MM.1S (cell line): ENCODE results near the gene NFATC1.

Source experiments
- DNase-seq: peaks from one replicate; pipeline ENCODE4 v3.0.0-alpha.2; 2015
- H2AFZ ChIP-seq: fragments of 300-600 bp; sonication (generic); 2 replicates; pipeline ENCODE4 v1.6.0; 2016; ENCODE audit warnings: antibody characterized with exemption, low read length
- H3F3A ChIP-seq: fragments of 300-600 bp; sonication (generic); 2 replicates; pipeline ENCODE4 v1.6.1; 2016; ENCODE audit warnings: mild to moderate bottlenecking, antibody characterized with exemption, low read length, moderate library complexity, mixed read lengths; ENCODE audit not compliant: insufficient read depth
- H3K27ac ChIP-seq: fragments of 300-600 bp; sonication (generic); 2 replicates; pipeline ENCODE4 v1.5.1; 2016; ENCODE audit warnings: mild to moderate bottlenecking, low read length
- H3K27me3 ChIP-seq: fragments of 300-600 bp; sonication (generic); replicated peaks from 2 replicates; pipeline ENCODE4 v1.6.0; 2016; ENCODE audit warnings: low read length; ENCODE audit not compliant: insufficient read depth
- H3K36me3 ChIP-seq: fragments of 300-600 bp; sonication (generic); replicated peaks from 2 replicates; pipeline ENCODE4 v1.6.1; 2016; ENCODE audit warnings: mild to moderate bottlenecking, low read length, mixed read lengths; ENCODE audit not compliant: insufficient read depth
- H3K4me1 ChIP-seq: fragments of 300-600 bp; sonication (generic); 2 replicates; pipeline ENCODE4 v1.6.1; 2016; ENCODE audit warnings: low read length, mixed read lengths
- H3K4me2 ChIP-seq: fragments of 300-600 bp; sonication (generic); 2 replicates; pipeline ENCODE4 v1.6.0; 2016; ENCODE audit warnings: low read depth, low read length
- H3K4me3 ChIP-seq: fragments of 300-600 bp; sonication (generic); 2 replicates; pipeline ENCODE4 v1.5.1; 2016; ENCODE audit warnings: low read length, mixed read lengths
- H3K79me2 ChIP-seq: fragments of 300-600 bp; sonication (generic); 2 replicates; pipeline ENCODE4 v1.6.1; 2016; ENCODE audit warnings: mixed run types, low read length, mixed read lengths
- H3K9ac ChIP-seq: fragments of 300-600 bp; sonication (generic); 2 replicates; pipeline ENCODE4 v1.6.1; 2016; ENCODE audit warnings: low read length, mixed read lengths
- H3K9me2 ChIP-seq: fragments of 300-600 bp; sonication (generic); replicated peaks from 2 replicates; pipeline ENCODE4 v1.6.1; 2016; ENCODE audit warnings: mild to moderate bottlenecking, low read length, mixed read lengths; ENCODE audit not compliant: insufficient read depth
- H3K9me3 ChIP-seq: fragments of 300-600 bp; sonication (generic); replicated peaks from 2 replicates; pipeline ENCODE4 v1.6.1; 2016; ENCODE audit warnings: mild to moderate bottlenecking, low read length, mixed read lengths; ENCODE audit not compliant: insufficient read depth
- H4K20me1 ChIP-seq: fragments of 300-600 bp; sonication (generic); 2 replicates; pipeline ENCODE4 v1.6.1; 2016; ENCODE audit warnings: mild to moderate bottlenecking, low read length, moderate library complexity, mixed read lengths; ENCODE audit not compliant: insufficient read depth
- CTCF ChIP-seq: fragments of 300-600 bp; sonication (generic); IDR thresholded peaks from 2 replicates; pipeline ENCODE4 v1.5.1; 2016; ENCODE audit warnings: antibody characterized with exemption, low read length, mixed read lengths
- EZH2 ChIP-seq: fragments of 300-600 bp; sonication (generic); optimal IDR thresholded peaks from 2 replicates; pipeline ENCODE3; 2017; ENCODE audit warnings: low read depth, mild to moderate bottlenecking, antibody characterized with exemption, low read length, mixed read lengths
- EZH2phosphoT487 ChIP-seq: fragments of 300-600 bp; sonication (generic); IDR thresholded peaks from 2 replicates; pipeline ENCODE4 v1.6.1; 2018; ENCODE audit warnings: antibody characterized with exemption, low read length

Gene NFATC1

DNA sequence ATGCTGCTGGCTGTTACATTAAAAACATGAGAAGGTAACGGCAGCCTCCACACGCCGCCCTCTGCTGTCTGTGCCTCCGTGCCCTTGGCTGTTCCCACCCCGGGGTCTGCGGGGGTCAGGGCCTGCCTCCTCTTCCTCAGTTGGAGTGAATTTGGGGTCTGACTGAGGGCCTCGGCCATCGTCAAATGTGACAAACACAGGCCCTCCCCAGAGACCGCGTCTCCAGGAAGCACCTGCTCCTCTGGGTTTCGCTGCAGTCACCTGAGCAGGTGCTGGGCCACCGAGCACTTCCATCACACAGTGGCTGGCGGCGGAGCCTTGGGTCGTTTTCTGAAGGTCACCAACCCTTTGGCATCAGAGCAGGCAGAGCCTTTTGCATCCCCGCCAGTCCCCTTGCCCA, 70.9 kb downstream of the NFATC1 start:
- H3K27ac ChIP-seq, result peak overlapping the region; percentile 72
- no peaks in the 10 kb centered on the region for H3K36me3 ChIP-seq
- H3K9me2 ChIP-seq, result no peaks in the 10 kb centered on the region
- peak; percentile 58 for DNase-seq
- no peaks in the 10 kb centered on the region for H4K20me1 ChIP-seq
- no peaks in the 10 kb centered on the region for H3K79me2 ChIP-seq
- no peak overlapping the region for H3K4me2 ChIP-seq
- no peak overlapping the region for H2AFZ ChIP-seq
- H3K27me3 ChIP-seq, result no peaks in the 10 kb centered on the region
- TF ChIP-seq EZH2, result no peak
- TF ChIP-seq EZH2phosphoT487, result no peak
- no peak for TF ChIP-seq CTCF
- no peaks in the 10 kb centered on the region for H3K4me1 ChIP-seq
- H3F3A ChIP-seq, result no peaks in the 10 kb centered on the region
- H3K4me3 ChIP-seq, result no peak overlapping the region
- H3K9me3 ChIP-seq, result no peaks in the 10 kb centered on the region
- H3K9ac ChIP-seq, result no peak overlapping the region

DNA sequence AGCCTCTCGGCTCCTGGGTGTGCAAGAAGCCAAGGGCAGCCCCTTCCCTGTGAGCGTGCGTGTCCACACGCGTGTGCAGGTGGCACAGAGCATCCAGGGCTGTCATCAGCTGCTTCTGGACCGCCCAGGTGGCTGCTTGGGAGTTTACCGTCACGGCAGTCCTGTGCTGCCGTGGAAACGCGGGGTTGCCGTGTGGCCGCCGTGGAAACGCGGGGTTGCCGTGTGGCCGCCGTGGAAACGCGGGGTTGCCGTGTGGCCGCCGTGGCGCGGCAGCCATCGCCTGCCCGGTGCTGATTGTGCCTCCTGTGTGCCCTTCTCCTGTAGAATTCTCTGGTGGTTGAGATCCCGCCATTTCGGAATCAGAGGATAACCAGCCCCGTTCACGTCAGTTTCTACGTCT, 71.4 kb downstream of the NFATC1 start:
- no peaks in the 10 kb centered on the region for H4K20me1 ChIP-seq
- no peak for DNase-seq
- no peak overlapping the region for H3K9ac ChIP-seq
- no peaks in the 10 kb centered on the region for H3K27me3 ChIP-seq
- H3K36me3 ChIP-seq, result no peaks in the 10 kb centered on the region
- no peak overlapping the region for H3K4me3 ChIP-seq
- H3F3A ChIP-seq, result no peaks in the 10 kb centered on the region
- no peak for TF ChIP-seq CTCF
- no peak for TF ChIP-seq EZH2phosphoT487
- TF ChIP-seq EZH2, result no peak
- no peaks in the 10 kb centered on the region for H3K79me2 ChIP-seq
- no peaks in the 10 kb centered on the region for H3K9me2 ChIP-seq
- H3K4me2 ChIP-seq, result no peak overlapping the region
- peak overlapping the region; percentile 72 for H3K27ac ChIP-seq
- no peaks in the 10 kb centered on the region for H3K9me3 ChIP-seq
- no peak overlapping the region for H2AFZ ChIP-seq
- no peaks in the 10 kb centered on the region for H3K4me1 ChIP-seq

DNA sequence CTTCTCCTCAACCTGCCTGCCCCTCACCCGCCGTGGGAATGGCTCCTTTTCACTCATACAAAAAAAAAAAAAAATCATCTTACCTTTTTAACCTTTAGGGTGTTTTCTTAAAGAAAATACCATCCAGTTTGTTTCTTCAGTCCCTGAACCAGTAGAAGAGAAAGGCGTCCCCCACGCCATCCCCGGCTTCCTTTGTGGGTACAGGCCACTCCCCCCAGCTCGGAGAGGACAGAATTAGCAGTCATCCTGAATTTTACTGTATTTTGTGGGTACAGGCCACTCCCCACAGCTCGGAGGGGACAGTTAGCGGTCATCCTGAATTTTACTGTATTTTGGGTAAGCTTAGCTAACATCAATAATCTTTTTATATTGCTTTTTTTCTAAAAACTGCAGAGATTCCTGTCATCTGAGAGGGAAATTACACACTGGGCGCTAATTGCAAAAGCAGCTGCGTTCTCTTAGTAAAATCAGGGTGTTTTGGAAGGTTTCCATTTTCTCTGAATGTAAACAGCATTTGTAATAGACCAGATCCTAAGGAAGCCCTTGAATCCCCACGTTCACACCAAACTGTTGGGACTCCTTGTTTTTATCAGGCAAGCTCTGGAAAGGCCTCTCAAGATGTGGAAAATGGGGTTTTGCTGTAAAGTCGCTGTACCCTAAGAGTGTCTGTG, 72.5 kb downstream of the NFATC1 start:
- Histone ChIP-seq H2AFZ (no peak overlapping the region), H3K4me2 (no peak overlapping the region), H3K9me2 (no peaks in the 10 kb centered on the region), H3K36me3 (no peaks in the 10 kb centered on the region), H3K9ac (no peak overlapping the region), H3K4me3 (no peak overlapping the region), H4K20me1 (no peaks in the 10 kb centered on the region), H3F3A (no peaks in the 10 kb centered on the region), H3K9me3 (no peaks in the 10 kb centered on the region), H3K79me2 (no peaks in the 10 kb centered on the region), H3K27ac (no peak overlapping the region), H3K27me3 (no peaks in the 10 kb centered on the region), H3K4me1 (no peaks in the 10 kb centered on the region)
- no peak for TF ChIP-seq EZH2
- no peak for TF ChIP-seq EZH2phosphoT487
- TF ChIP-seq CTCF, result no peak
- no peak for DNase-seq
